GM12878 (cell line): ENCODE results near the gene SKIDA1. TPM values are rescaled to one million over a fixed set of nuclear protein-coding genes. Genes with fewer than 3 reads are reported as not detected.

Experiments used
- ATAC-seq: fragments of 200-7000 bp; cut with Tn5 transposase; 3 replicates; pipeline ENCODE4 v1.9.1; 2020; ENCODE audit warnings: mild to moderate bottlenecking, moderate library complexity
- BruUV-seq: library from RNA; stranded (reverse); fragments of 400-500 nt; replicated peaks from 2 replicates; lab custom pipeline; 2021; lab: Mats Ljungman, UMichigan
- CTCF ChIA-PET: fragments of 300-600 bp; sonication (Branson Sonifier 250); formaldehyde crosslinking; extraction: SDS; loops from one replicate; lab custom pipeline; 2021; ENCODE audit warnings: inconsistent platforms; lab: Yijun Ruan, JAX
- POLR2A ChIA-PET: fragments of 350-600 bp; formaldehyde crosslinking; extraction: SDS; loops from one replicate; lab custom pipeline; 2021; ENCODE audit warnings: inconsistent platforms; lab: Charles Lee
- RAD21 ChIA-PET: fragments of 300-600 bp; sonication (Branson Sonifier 250); formaldehyde crosslinking; loops from one replicate; lab custom pipeline; 2023; ENCODE audit warnings: antibody characterized with exemption; ENCODE audit not compliant: unreplicated experiment; lab: Charles Lee
- SMC1A ChIA-PET: fragments of 300-600 bp; sonication (Branson Sonifier 250); formaldehyde crosslinking; loops from one replicate; lab custom pipeline; 2023; ENCODE audit not compliant: unreplicated experiment, uncharacterized antibody; lab: Charles Lee
- DNase-seq: peaks from one replicate; pipeline ENCODE4 v3.0.0-alpha.2; 2011; ENCODE audit warnings: low read depth, low spot score
- FAIRE-seq: peaks from 3 replicates; lab custom pipeline; 2011; peaks lifted over from hg19 to GRCh38; lab: Jason Lieb, UNC
- H2AFZ ChIP-seq: 2 replicates; pipeline ENCODE4 v1.6.0; 2011; ENCODE audit warnings: low read depth, low read length, control low read depth; ENCODE audit not compliant: control insufficient read depth
- H3K27ac ChIP-seq: 2 replicates; pipeline ENCODE4 v1.5.1; 2011; ENCODE audit warnings: control low read depth; ENCODE audit not compliant: control insufficient read depth, insufficient read depth
- H3K27me3 ChIP-seq, 2 experiments: replicated peaks in 1 of 2; 2 replicates each; pipeline versions ENCODE4 v1.6.0 to v1.6.1; 2011; ENCODE audit warnings: low read length in 1 of 2; ENCODE audit not compliant: control insufficient read depth in 2 of 2, insufficient read depth in 2 of 2
- H3K36me3 ChIP-seq, 2 experiments: 2 replicates each; pipeline ENCODE4 v1.5.1; 2011; ENCODE audit warnings: low read length in 1 of 2; ENCODE audit not compliant: control insufficient read depth in 2 of 2, insufficient read depth in 2 of 2
- H3K4me1 ChIP-seq: 2 replicates; pipeline ENCODE4 v1.6.1; 2011; ENCODE audit warnings: mild to moderate bottlenecking, low read length, moderate library complexity, mixed read lengths; ENCODE audit not compliant: control insufficient read depth, insufficient read depth
- H3K4me2 ChIP-seq: 2 replicates; pipeline ENCODE4 v1.6.0; 2011; ENCODE audit warnings: control low read depth; ENCODE audit not compliant: control insufficient read depth, insufficient read depth
- H3K4me3 ChIP-seq: fragments of 200-600 bp; sonication (generic); 2 replicates; pipeline ENCODE4 v1.5.1; 2016
- H3K79me2 ChIP-seq: 2 replicates; pipeline ENCODE4 v1.6.0; 2011; ENCODE audit warnings: low read length; ENCODE audit not compliant: control insufficient read depth, insufficient read depth
- H3K9ac ChIP-seq: 2 replicates; pipeline ENCODE4 v1.8.0; 2011; ENCODE audit warnings: low read length, control low read depth, mixed read lengths; ENCODE audit not compliant: control insufficient read depth, insufficient read depth
- H3K9me3 ChIP-seq: replicated peaks from 3 replicates; pipeline ENCODE4 v1.5.1; 2011; ENCODE audit warnings: mild to moderate bottlenecking, low read length; ENCODE audit not compliant: control insufficient read depth, insufficient read depth
- H4K20me1 ChIP-seq: 2 replicates; pipeline ENCODE4 v1.6.0; 2011; ENCODE audit not compliant: control insufficient read depth, insufficient read depth
- BHLHE40 ChIP-seq, 2 experiments: fragments of 450-650 bp in 1 of 2; IDR thresholded peaks; 2 replicates each; pipeline ENCODE4 v1.6.1; 2011 to 2017; ENCODE audit warnings: low read depth in 2 of 2, borderline replicate concordance in 1 of 2, improper control_type of control experiment in 1 of 2, low read length in 1 of 2, mild to moderate bottlenecking in 1 of 2
- HDAC6 ChIP-seq: fragments of 200-600 bp; sonication (generic); IDR thresholded peaks from one replicate; pipeline ENCODE4 v1.8.0; 2017; ENCODE audit warnings: antibody characterized with exemption; ENCODE audit not compliant: unreplicated experiment
- PKNOX1 ChIP-seq: fragments of 450-650 bp; IDR thresholded peaks from 2 replicates; pipeline ENCODE4 v1.6.1; 2016; ENCODE audit warnings: mild to moderate bottlenecking
- RB1 ChIP-seq: fragments of 450-650 bp; formaldehyde crosslinking; IDR thresholded peaks from 2 replicates; pipeline ENCODE4 v1.6.1; 2017; ENCODE audit warnings: mild to moderate bottlenecking, borderline replicate concordance
- SKIL ChIP-seq: fragments of 450-650 bp; IDR thresholded peaks from 2 replicates; pipeline ENCODE4 v1.6.1; 2017; ENCODE audit warnings: mild to moderate bottlenecking, low read depth, inconsistent platforms; ENCODE audit not compliant: poor library complexity, severe bottlenecking
- WGBS: methylation state at CpG from one replicate; pipeline ENCODE4 v1.1.6; 2016; ENCODE audit warnings: low lambda C conversion rate; ENCODE audit not compliant: insufficient replicate concordance, insufficient coverage; ENCODE audit errors: missing lambda C conversion rate; 5-methylcytosine and 5-hydroxymethylcytosine counted together
- in situ Hi-C: fragments of 300-500 bp; cut with MboI; formaldehyde crosslinking; loops from 9 replicates; pipeline ENCODE4 v1.14.3; 2018; ENCODE audit warnings: mixed read lengths
- intact Hi-C: fragments of 100-400 bp; cut with micrococcal nuclease; formaldehyde crosslinking; loops from one replicate; pipeline ENCODE4 v1.14.2; 2022; ENCODE audit not compliant: unreplicated experiment
- polyA plus RNA-seq, 11 experiments: library from polyadenylated mRNA; depleted of rRNA in 4 of 11; unstranded in 6 of 11; stranded (reverse) in 5 of 11; fragments of >200 nt; fragmentation: Nextera tagmentation in 4 of 11; fragmentation: Illumina TruSeq in 1 of 11; extraction: Ambion mirVana in 4 of 11; extraction: Trizol in 1 of 11; gene quantifications; 1 replicate in 1 of 11; 2 replicates in 10 of 11; pipeline versions ENCODE4 v1.2.1 to v1.2.3, GENCODE V29; 2011 to 2016; ENCODE audit warnings: inconsistent platforms in 2 of 11, missing spikeins in 2 of 11, low read depth in 1 of 11
- total RNA-seq, 4 experiments: library from RNA; depleted of rRNA in 3 of 4; stranded (reverse); fragments of >200 nt in 3 of 4; fragmentation: Illumina TruSeq in 1 of 4; extraction: Trizol in 1 of 4; gene quantifications; 2 replicates each; pipeline versions ENCODE4 v1.2.1 to v1.2.3, GENCODE V29; 2013 to 2021

SKIDA1 gene
- total and polyA plus RNA-seq, 10 of the 15 experiments (the other 5 are each of a cell fraction or from before 2014, with no cell fraction given), result 0.05 to 0.90 (median 0.28) TPM

- Histone ChIP-seq H3K27me3 (peaks cover 5 to 23% of the 10 kb centered on the region in 2 experiments), H3K4me3 (no peak overlapping the region), H3K9ac (no peak overlapping the region), H3K4me1 (peaks cover 16% of the 10 kb centered on the region), H3K9me3 (no peaks in the 10 kb centered on the region), H4K20me1 (no peaks in the 10 kb centered on the region), H3K79me2 (no peaks in the 10 kb centered on the region), H3K27ac (no peak overlapping the region), H3K4me2 (peak overlapping the region; percentile 67), H2AFZ (peak overlapping the region; percentile 40), H3K36me3 (no peaks in the 10 kb centered on the region)
- in situ Hi-C loops, result loop anchor here (5.0 to 25.0 kb wide), 3 partner anchors 213 to 1512 kb away; no protein-coding TSS in a partner anchor
- ChIA-PET SMC1A (no interaction called here), RAD21 (no interaction called here), POLR2A (no interaction called here), CTCF (no interaction called here)
- WGBS, result 43% methylated on average over 72 of the region's 72 CpGs
- FAIRE-seq, result no peak
- no peak for DNase-seq
- no peak for ATAC-seq
- intact Hi-C loops, result loop anchor here (5.0 to 10.0 kb wide), 2 partner anchors 452 to 815 kb away; partner anchors contain the start of gene COMMD3
- TF ChIP-seq HDAC6, result no peak
- peak in 1 of 2 experiments; percentile 35; a peak in 1 of 4 replicates for TF ChIP-seq BHLHE40 (IDR thresholded peaks at IDR 0.05; ENCODE audit: borderline replicate concordance in 1 of 2, low read depth in 2 of 2, low read length in 1 of 2)
- BruUV-seq, result no TSS peak
Observed at GRCh38 chr10:21499701-21500577, 25.5 kb downstream of the SKIDA1 start.

GRCh38 chr10:21498986-21499385, 26.5 kb downstream of the SKIDA1 start:
- WGBS, result 56% methylated on average over 8 of the region's 8 CpGs
- Histone ChIP-seq H2AFZ (no peak overlapping the region), H3K27me3 (peaks cover 5 to 23% of the 10 kb centered on the region in 2 experiments), H3K4me1 (peaks cover 20% of the 10 kb centered on the region), H3K27ac (no peak overlapping the region), H3K9me3 (no peaks in the 10 kb centered on the region), H3K9ac (no peak overlapping the region), H3K79me2 (no peaks in the 10 kb centered on the region), H3K4me2 (no peak overlapping the region), H3K36me3 (no peaks in the 10 kb centered on the region), H3K4me3 (no peak overlapping the region), H4K20me1 (no peaks in the 10 kb centered on the region)
- ATAC-seq (no peak), FAIRE-seq (no peak), DNase-seq (no peak)
- RAD21 ChIA-PET, result no interaction called here
- BruUV-seq, result no TSS peak
- SMC1A ChIA-PET, result interaction anchor here (2.0 kb wide), 1 partner anchor 220 kb away, joined by 5 read pairs; no protein-coding TSS in a partner anchor
- in situ Hi-C loops (loop anchor here (5.0 to 25.0 kb wide), 3 partner anchors 212 to 1513 kb away; no protein-coding TSS in a partner anchor), intact Hi-C loops (loop anchor here (5.0 to 10.0 kb wide), 2 partner anchors 453 to 816 kb away; partner anchors contain the start of gene COMMD3)
- CTCF ChIA-PET, result interaction anchor here (5.6 kb wide), 1 partner anchor 233 kb away, joined by 66 read pairs; no protein-coding TSS in a partner anchor
- TF ChIP-seq SKIL, result no peak
- no peak for TF ChIP-seq RB1
- TF ChIP-seq PKNOX1, result no peak
- POLR2A ChIA-PET, result no interaction called here
